ENCODE results near the gene CCNI2.

Gene CCNI2

GRCh38 chr5:132764671-132765238 lies 17.5 kb downstream of the CCNI2 start:
- in situ Hi-C loops (cut with HindIII; ENCODE audit: low sequenced_read_pairs) = no loop called here

GRCh38 chr5:132765311-132766019 lies 18.2 kb downstream of the CCNI2 start:
- in situ Hi-C loops (cut with HindIII; ENCODE audit: low sequenced_read_pairs) = no loop called here

GRCh38 chr5:132766020-132766805 lies 19.0 kb downstream of the CCNI2 start:
- in situ Hi-C loops (cut with HindIII; ENCODE audit: low sequenced_read_pairs) = no loop called here

- in situ Hi-C loops (cut with HindIII; ENCODE audit: low sequenced_read_pairs) = no loop called here
Observed at GRCh38 chr5:132766806-132767055, 19.5 kb downstream of the CCNI2 start.

DNA sequence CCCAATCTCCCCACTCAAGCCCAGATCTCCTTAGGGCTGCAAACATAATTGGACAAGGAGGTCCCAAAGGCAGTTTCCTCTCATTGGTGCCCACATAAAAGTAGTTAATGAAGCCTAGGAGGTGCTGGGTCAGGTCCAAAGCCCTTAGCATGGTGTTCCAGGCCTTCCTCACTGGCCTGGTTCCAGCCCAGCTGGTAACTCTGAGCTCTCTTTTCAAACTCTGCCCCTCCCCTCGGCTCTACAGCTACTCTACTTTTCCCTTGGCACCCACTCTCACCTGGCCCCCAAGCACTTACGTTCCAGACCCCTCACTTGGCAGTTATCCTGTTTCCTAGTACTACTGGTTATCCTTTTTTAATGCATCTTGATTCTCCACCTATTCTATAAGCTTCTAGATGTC lies 19.9 kb downstream of the CCNI2 start:
- in situ Hi-C loops (cut with HindIII; ENCODE audit: low sequenced_read_pairs) = no loop called here

GRCh38 chr5:132768485-132768868 lies 21.3 kb downstream of the CCNI2 start:
- in situ Hi-C loops (cut with HindIII; ENCODE audit: low sequenced_read_pairs) = no loop called here

- in situ Hi-C loops (cut with HindIII; ENCODE audit: low sequenced_read_pairs) = loop anchor here (5.0 kb wide), 1 partner anchor 53 kb away; no protein-coding TSS in a partner anchor
Observed at GRCh38 chr5:132770476-132771159, 23.4 kb downstream of the CCNI2 start.

DNA sequence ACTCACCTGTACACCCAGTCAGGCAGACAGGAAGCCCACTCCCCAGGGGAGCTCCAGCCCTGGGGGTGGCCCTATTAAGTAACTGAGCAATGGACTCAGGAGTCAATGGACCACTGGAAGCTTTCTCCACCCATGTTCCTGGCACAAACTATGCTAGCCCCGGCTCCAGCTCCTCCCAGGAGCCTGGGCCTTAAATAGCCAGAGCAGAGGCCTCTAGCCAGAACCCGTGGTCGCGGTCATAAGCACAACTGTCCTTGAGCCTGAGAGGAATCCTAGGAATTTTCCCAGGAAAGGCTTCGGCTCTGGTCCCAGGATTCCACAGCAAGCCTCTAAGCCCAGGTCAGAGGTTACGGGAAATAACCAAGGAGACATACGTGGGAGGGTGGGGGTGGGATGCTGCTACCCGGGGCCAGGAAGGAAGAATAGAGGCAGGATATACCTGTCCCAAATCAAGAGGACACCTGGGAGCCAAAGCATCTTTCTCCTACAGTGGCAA lies 24.3 kb downstream of the CCNI2 start:
- in situ Hi-C loops (cut with HindIII; ENCODE audit: low sequenced_read_pairs) = loop anchor here (5.0 kb wide), 1 partner anchor 54 kb away; no protein-coding TSS in a partner anchor

- in situ Hi-C loops (cut with HindIII; ENCODE audit: low sequenced_read_pairs) = loop anchor here (5.0 kb wide), 1 partner anchor 55 kb away; no protein-coding TSS in a partner anchor
Observed at GRCh38 chr5:132772291-132773070, 25.3 kb downstream of the CCNI2 start.

DNA sequence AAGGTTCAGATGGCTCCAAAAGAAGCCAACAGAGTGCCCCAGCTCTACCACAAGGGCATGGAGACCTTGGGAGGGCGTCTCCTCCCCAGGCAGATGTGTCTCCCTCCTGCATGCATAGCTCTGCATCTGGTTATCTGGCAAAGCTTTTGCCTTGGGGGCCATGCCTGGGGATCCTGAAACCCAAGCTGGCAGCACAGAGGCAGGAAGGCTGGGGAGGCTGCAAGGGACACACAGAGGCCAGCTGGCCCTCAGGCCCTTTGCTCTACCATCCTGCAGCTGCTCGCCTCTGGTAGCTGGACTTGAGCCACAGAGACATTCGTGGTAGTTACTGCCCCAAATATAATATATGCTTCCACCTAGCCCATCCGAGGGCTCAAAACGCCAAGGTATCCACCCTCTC lies 25.9 kb downstream of the CCNI2 start:
- in situ Hi-C loops (cut with HindIII; ENCODE audit: low sequenced_read_pairs) = loop anchor here (5.0 kb wide), 1 partner anchor 56 kb away; no protein-coding TSS in a partner anchor

DNA sequence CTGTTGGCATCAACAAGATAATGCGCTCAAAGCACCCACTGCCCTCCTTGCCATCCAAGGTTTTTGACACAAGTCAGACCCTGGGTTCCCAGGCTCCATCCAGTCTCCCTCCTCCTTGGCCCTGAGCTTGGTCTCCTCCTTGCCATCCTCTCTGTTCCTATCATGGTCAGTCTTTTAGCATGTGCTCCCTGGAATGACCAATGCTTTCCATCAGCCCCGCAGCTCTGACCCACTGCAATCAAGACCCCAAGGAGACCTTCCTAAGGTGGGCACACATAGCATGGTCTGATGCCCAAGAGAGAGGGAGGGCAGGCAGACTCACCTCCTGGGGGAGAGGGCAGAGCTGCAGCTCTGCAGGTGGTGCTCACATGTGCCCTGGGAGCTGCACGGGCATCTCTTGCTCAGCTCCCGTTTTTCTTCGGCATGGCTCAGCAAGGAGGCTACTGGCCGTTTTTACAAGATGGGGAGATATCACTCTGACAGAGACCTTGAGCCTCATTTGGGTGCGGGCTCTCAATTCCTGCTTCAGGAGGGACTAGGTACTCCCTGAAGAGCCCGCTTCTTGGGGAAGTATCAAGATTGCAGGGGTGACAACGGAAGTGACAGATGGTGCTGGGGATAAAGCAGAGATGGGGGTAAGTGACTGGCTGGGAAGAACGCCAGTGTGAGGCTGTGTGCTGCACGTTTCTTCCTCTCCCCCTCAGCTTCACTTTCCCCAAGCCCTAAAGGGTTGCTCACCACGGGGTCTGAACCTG lies 26.6 kb downstream of the CCNI2 start:
- in situ Hi-C loops (cut with HindIII; ENCODE audit: low sequenced_read_pairs) = loop anchor here (5.0 kb wide), 1 partner anchor 56 kb away; no protein-coding TSS in a partner anchor

- in situ Hi-C loops (cut with HindIII; ENCODE audit: low sequenced_read_pairs) = loop anchor here (5.0 kb wide), 1 partner anchor 57 kb away; no protein-coding TSS in a partner anchor
Observed at GRCh38 chr5:132774406-132774805, 27.2 kb downstream of the CCNI2 start.

GRCh38 chr5:132774896-132775295 lies 27.7 kb downstream of the CCNI2 start:
- in situ Hi-C loops (cut with HindIII; ENCODE audit: low sequenced_read_pairs) = loop anchor here (5.0 kb wide), 1 partner anchor 58 kb away; no protein-coding TSS in a partner anchor

- in situ Hi-C loops (cut with HindIII; ENCODE audit: low sequenced_read_pairs) = no loop called here
Observed at GRCh38 chr5:132775476-132775961, 28.3 kb downstream of the CCNI2 start.

DNA sequence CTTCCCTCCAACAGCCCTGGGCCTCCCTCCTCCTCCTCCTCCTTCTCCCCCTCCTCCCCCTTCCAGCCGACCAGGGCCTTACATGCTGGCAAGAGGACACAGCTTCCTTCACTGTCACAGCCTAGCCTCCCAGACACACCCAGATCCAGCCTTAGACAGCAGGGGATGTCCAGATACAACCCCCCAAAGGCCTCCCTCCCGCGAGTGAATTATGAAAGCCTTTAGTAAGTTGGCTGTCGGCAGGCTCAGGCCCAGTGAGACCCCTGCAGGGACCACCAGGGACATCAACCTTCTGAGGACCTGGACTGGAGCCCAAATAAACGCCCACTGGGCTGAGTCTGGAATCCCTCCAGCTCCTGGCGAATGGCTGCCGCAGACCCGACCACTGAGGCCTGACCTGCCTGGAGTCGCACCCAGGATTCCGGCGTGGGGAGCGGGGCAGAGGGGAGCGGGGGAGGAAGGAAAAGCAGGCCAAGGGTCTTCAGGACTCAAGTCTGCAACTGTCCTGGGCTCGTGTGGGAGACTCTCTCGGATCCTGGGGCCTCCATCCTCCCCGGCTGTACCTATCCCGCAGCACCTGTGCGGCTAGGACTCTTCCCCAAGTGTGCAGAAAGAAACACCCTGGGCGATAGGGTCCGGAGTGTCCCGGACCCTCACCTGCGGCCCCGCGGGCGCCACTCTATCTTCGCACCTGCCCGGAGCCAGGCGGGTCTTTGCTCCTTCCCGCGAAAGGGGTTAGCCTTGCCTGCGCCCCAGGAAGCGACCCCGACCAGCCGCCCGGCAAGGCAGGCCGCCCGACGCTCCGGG lies 29.1 kb downstream of the CCNI2 start:
- in situ Hi-C loops (cut with HindIII; ENCODE audit: low sequenced_read_pairs) = no loop called here

GRCh38 chr5:132776938-132777208 lies 29.6 kb downstream of the CCNI2 start:
- in situ Hi-C loops (cut with HindIII; ENCODE audit: low sequenced_read_pairs) = no loop called here

GRCh38 chr5:132777209-132778069 lies 30.2 kb downstream of the CCNI2 start, which contains the start of gene SEPTIN8:
Gene SEPTIN8 (minus strand): TSS chr5:132777239. CDS start chr5:132777137, 102 bp downstream.
- in situ Hi-C loops (cut with HindIII; ENCODE audit: low sequenced_read_pairs) = no loop called here

DNA sequence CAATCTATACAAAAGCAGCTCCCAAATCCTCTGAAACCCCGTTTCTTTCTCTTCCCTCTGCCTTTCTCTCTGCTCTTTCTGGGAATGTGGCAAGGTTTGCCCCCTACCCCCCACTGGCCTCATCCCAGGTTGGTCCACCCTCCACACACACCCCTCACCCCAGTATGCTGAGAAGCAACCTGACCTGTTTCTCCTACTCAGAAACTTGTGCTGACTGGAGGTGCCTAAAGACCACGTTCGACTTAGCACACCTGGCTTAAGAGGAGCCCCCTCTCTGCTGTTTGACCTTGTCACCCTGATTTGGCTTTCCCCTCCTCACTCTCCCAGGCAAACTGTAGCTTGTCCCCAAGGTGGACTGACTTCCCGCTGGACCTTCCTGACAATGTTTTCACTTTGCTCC lies 30.9 kb downstream of the CCNI2 start:
- in situ Hi-C loops (cut with HindIII; ENCODE audit: low sequenced_read_pairs) = no loop called here
